Measurements from ENCODE around the gene SLC25A41. TPM values are rescaled to one million over a fixed set of nuclear protein-coding genes. Genes with fewer than 3 reads are reported as not detected.

SLC25A41 gene
- total and polyA plus RNA-seq, 2 of the 13 experiments (the other 11 are each of a cell fraction or from before 2014, with no cell fraction given), result 0.33 to 0.95 TPM

DNA sequence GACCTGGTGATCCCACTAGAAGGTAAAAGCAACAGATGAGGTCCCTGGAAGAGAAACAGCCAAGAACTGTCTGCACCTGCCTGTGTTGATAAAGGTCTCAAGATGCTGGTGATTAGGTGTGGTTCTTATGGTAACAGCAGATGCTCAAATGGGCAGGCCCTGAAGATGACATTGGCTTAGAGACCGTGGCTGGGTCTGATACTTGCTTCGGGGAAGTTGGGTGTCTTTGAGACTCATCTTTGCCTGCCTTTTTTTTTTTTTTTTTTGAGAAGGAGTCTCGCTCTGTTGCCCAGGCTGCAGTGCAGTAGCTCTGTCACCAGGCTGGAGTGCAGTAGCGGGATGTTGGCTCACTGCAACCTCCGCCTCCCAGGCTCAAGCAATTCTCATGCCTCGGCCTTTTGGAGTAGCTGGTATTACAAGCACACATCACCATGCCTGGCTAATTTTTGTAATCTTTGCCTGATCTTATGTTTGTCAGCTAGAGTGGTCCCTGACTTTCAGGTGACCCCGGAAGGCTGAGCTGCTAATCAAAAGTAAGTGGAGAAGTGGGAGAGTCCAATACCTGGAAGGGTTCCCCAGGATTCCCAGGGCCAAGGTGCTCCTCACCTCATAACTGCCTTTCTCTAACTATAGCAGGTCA is 18.1 kb upstream of the SLC25A41 start:
- FAIRE-seq (no peak), ATAC-seq (no peak), DNase-seq (ENCODE audit: low spot score) (no peak)
- ChIA-PET POLR2A (no interaction called here), CTCF (ENCODE audit: low intra/inter-chr PET ratio, low total read pairs) (interaction anchor here (0.6 kb wide), 1 partner anchor 178 kb away, joined by 3 read pairs; no protein-coding TSS in a partner anchor)
- no peak for TF ChIP-seq GTF2F1 (IDR thresholded peaks at IDR 0.05; ENCODE audit: low read length)
- TF ChIP-seq ZSCAN12 (CRISPR knock-in tag; IDR thresholded peaks at IDR 0.05), result no peak
- TF ChIP-seq PCBP2 (optimal IDR thresholded peaks at IDR 0.05; ENCODE audit: low read depth, low read length, poor library complexity, severe bottlenecking), result no peak
- TF ChIP-seq RAD51 (IDR thresholded peaks at IDR 0.05; ENCODE audit: borderline replicate concordance), result no peak
- TF ChIP-seq ZNF24 (IDR thresholded peaks at IDR 0.05), result no peak
- TF ChIP-seq ZNF737 (CRISPR knock-in tag; IDR thresholded peaks at IDR 0.05; ENCODE audit: borderline replicate concordance), result no peak
- TF ChIP-seq, protein P1, sequence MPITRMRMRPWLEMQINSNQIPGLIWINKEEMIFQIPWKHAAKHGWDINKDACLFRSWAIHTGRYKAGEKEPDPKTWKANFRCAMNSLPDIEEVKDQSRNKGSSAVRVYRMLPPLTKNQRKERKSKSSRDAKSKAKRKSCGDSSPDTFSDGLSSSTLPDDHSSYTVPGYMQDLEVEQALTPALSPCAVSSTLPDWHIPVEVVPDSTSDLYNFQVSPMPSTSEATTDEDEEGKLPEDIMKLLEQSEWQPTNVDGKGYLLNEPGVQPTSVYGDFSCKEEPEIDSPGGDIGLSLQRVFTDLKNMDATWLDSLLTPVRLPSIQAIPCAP (CRISPR knock-in tag; IDR thresholded peaks at IDR 0.05; ENCODE audit: low read depth), result no peak
- TF ChIP-seq XRCC5 (optimal IDR thresholded peaks at IDR 0.05; ENCODE audit: low read length), result no peak
- no peak for TF ChIP-seq MED1 (CRISPR knock-in tag; IDR thresholded peaks at IDR 0.05)
- TF ChIP-seq, protein P2, sequence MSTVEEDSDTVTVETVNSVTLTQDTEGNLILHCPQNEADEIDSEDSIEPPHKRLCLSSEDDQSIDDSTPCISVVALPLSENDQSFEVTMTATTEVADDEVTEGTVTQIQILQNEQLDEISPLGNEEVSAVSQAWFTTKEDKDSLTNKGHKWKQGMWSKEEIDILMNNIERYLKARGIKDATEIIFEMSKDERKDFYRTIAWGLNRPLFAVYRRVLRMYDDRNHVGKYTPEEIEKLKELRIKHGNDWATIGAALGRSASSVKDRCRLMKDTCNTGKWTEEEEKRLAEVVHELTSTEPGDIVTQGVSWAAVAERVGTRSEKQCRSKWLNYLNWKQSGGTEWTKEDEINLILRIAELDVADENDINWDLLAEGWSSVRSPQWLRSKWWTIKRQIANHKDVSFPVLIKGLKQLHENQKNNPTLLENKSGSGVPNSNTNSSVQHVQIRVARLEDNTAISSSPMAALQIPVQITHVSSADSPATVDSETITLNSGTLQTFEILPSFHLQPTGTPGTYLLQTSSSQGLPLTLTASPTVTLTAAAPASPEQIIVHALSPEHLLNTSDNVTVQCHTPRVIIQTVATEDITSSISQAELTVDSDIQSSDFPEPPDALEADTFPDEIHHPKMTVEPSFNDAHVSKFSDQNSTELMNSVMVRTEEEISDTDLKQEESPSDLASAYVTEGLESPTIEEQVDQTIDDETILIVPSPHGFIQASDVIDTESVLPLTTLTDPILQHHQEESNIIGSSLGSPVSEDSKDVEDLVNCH (CRISPR knock-in tag; IDR thresholded peaks at IDR 0.05), result no peak
- TF ChIP-seq, protein P3, sequence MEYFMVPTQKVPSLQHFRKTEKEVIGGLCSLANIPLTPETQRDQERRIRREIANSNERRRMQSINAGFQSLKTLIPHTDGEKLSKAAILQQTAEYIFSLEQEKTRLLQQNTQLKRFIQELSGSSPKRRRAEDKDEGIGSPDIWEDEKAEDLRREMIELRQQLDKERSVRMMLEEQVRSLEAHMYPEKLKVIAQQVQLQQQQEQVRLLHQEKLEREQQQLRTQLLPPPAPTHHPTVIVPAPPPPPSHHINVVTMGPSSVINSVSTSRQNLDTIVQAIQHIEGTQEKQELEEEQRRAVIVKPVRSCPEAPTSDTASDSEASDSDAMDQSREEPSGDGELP (IDR thresholded peaks at IDR 0.05; ENCODE audit: borderline replicate concordance, low read depth), result no peak
- no peak for TF ChIP-seq ZNF530 (CRISPR knock-in tag; IDR thresholded peaks at IDR 0.05; ENCODE audit: low read depth)
- TF ChIP-seq SNAPC2 (CRISPR knock-in tag; IDR thresholded peaks at IDR 0.05), result no peak
- TF ChIP-seq SMARCC2 (IDR thresholded peaks at IDR 0.05), result no peak
- no peak for TF ChIP-seq ZNF33B (CRISPR knock-in tag; IDR thresholded peaks at IDR 0.05)
- WGBS (ENCODE audit: low lambda C conversion rate), result 99% methylated on average over 7 of the region's 7 CpGs
- H3K27ac ChIP-seq (ENCODE audit: extremely low read length, insufficient read depth, low read length), result no peak overlapping the region
- no peak overlapping the region for H3K4me3 ChIP-seq (replicated peaks in 1 of 3; ENCODE audit: insufficient read depth in 1 of 3, low read depth in 2 of 3, low read length in 3 of 3)
- in situ Hi-C loops (cut with HindIII; ENCODE audit: extremely low pct_ligation_motif_present, low pct_unique_long_range_greater_than_20kb), result no loop called here
- no peaks in the 10 kb centered on the region for H4K20me1 ChIP-seq (ENCODE audit: insufficient read depth, low read length)
- no peak overlapping the region for H2AFZ ChIP-seq (ENCODE audit: low read length)
- no peaks in the 10 kb centered on the region for H3K4me1 ChIP-seq (ENCODE audit: insufficient read depth, low read length)
- no peak overlapping the region for H3K4me2 ChIP-seq (ENCODE audit: low read depth, low read length)
- BruUV-seq (replicated peaks), result no TSS peak
- intact Hi-C loops (cut with micrococcal nuclease; ENCODE audit: unreplicated experiment), result no loop called here
- peaks cover 5% of the 10 kb centered on the region; the same call in 1 of the 2 replicates for H3K9me3 ChIP-seq (ENCODE audit: low read length)
- H3K27me3 ChIP-seq (ENCODE audit: control insufficient read depth in 1 of 2, insufficient read depth in 2 of 2, low read length in 2 of 2), result no peaks in the 10 kb centered on the region
- H3K36me3 ChIP-seq (replicated peaks in 1 of 2; ENCODE audit: control insufficient read depth in 1 of 2, insufficient read depth in 2 of 2, low read length in 2 of 2), result peaks cover 10 to 19% of the 10 kb centered on the region in 2 experiments
- no peak overlapping the region for H3K9ac ChIP-seq (ENCODE audit: insufficient read depth, low read depth, low read length)
- no peaks in the 10 kb centered on the region for H3K79me2 ChIP-seq (ENCODE audit: insufficient read depth, low read length)

All from HepG2 (cell line).